ENCODE results near the gene DPM3. TPM values are rescaled to one million over a fixed set of nuclear protein-coding genes. Genes with fewer than 3 reads are reported as not detected.

The DPM3 gene
- polyA plus RNA-seq, 1 of the 3 experiments (the other 2 are of a cell fraction), result 317 TPM

DNA sequence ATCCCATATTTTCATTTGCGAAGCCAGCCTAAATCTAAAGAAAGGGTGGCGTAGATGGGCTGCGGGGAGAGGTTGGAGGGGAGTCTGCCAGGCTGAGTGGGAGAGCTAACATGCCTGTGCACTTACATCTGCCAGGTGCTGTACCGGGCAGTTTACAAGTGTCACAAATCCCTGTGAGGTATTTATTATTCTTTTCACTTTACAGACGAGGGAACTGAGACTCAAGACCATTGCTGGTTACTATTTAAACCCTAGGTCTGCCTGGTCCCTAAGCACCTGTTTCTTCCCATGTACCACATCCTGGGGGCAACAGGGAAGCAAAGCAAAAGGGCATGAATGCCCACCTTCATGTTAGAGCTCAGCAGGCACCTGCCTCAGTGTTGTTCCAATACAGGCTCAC is 32.0 kb downstream of the DPM3 start:
- Histone ChIP-seq H3K4me2 (no peak overlapping the region), H3F3A (replicated peaks; ENCODE audit: insufficient read depth) (no peaks in the 10 kb centered on the region), H4K20me1 (ENCODE audit: insufficient read depth) (no peaks in the 10 kb centered on the region), H3K4me3 (ENCODE audit: low read depth in 2 of 2, low read length in 1 of 2) (no peak overlapping the region), H3K9me2 (no peaks in the 10 kb centered on the region), H3K79me2 (ENCODE audit: insufficient read depth) (no peaks in the 10 kb centered on the region), H2AFZ (ENCODE audit: low read depth) (no peak overlapping the region), H3K9ac (no peak overlapping the region), H3K27ac (ENCODE audit: low read depth in 2 of 2, low read length in 1 of 2) (no peak overlapping the region), H3K27me3 (ENCODE audit: insufficient read depth) (no peaks in the 10 kb centered on the region; the same call in 1 of the 2 replicates), H3K4me1 (ENCODE audit: control insufficient read depth in 1 of 2, insufficient read depth in 2 of 2, low read depth in 1 of 2, low read length in 1 of 2) (no peaks in the 10 kb centered on the region), H3K9me3 (no peaks in the 10 kb centered on the region), H3K36me3 (replicated peaks in 1 of 2; ENCODE audit: control insufficient read depth in 1 of 2, insufficient read depth in 2 of 2, low read length in 1 of 2) (no peaks in the 10 kb centered on the region)
- WGBS (ENCODE audit: low lambda C conversion rate), result 70% methylated on average over 5 of the region's 5 CpGs
- no peak for DNase-seq
- TF ChIP-seq RAD21 (IDR thresholded peaks at IDR 0.05; ENCODE audit: low read length) (no peak), ZBTB33 (IDR thresholded peaks at IDR 0.05; ENCODE audit: borderline replicate concordance, low read depth) (no peak), JUND (IDR thresholded peaks at IDR 0.05) (no peak), FOXJ3 (CRISPR knock-in tag; IDR thresholded peaks at IDR 0.05) (no peak), YY1 (IDR thresholded peaks at IDR 0.05; ENCODE audit: low read depth) (no peak), USF1 (IDR thresholded peaks at IDR 0.05; ENCODE audit: borderline replicate concordance, low read depth) (no peak), EZH2phosphoT487 (IDR thresholded peaks at IDR 0.05; ENCODE audit: borderline replicate concordance, low read depth) (no peak), MEF2A (IDR thresholded peaks at IDR 0.05; ENCODE audit: borderline replicate concordance, low read depth) (no peak), TAF1 (IDR thresholded peaks at IDR 0.05; ENCODE audit: borderline replicate concordance, low read depth, low read length) (no peak)
- CTCF ChIA-PET, result interaction anchor here (0.7 to 7.0 kb wide), 9 partner anchors 11 to 107 kb away, joined by 3 to 30 read pairs (median 3); no protein-coding TSS in a partner anchor
- POLR2A ChIA-PET, result no interaction called here

- no peak for DNase-seq
- Histone ChIP-seq H2AFZ (ENCODE audit: low read depth) (no peak overlapping the region), H3K9me2 (no peaks in the 10 kb centered on the region), H3K27ac (ENCODE audit: low read depth in 2 of 2, low read length in 1 of 2) (no peak overlapping the region), H3K27me3 (ENCODE audit: insufficient read depth) (no peaks in the 10 kb centered on the region; the same call in 1 of the 2 replicates), H3K4me2 (no peak overlapping the region), H3K79me2 (ENCODE audit: insufficient read depth) (no peaks in the 10 kb centered on the region), H4K20me1 (ENCODE audit: insufficient read depth) (no peaks in the 10 kb centered on the region), H3F3A (replicated peaks; ENCODE audit: insufficient read depth) (no peaks in the 10 kb centered on the region), H3K9me3 (no peaks in the 10 kb centered on the region), H3K9ac (no peak overlapping the region), H3K4me1 (ENCODE audit: control insufficient read depth in 1 of 2, insufficient read depth in 2 of 2, low read depth in 1 of 2, low read length in 1 of 2) (no peaks in the 10 kb centered on the region), H3K4me3 (ENCODE audit: low read depth in 2 of 2, low read length in 1 of 2) (no peak overlapping the region), H3K36me3 (replicated peaks in 1 of 2; ENCODE audit: control insufficient read depth in 1 of 2, insufficient read depth in 2 of 2, low read length in 1 of 2) (no peaks in the 10 kb centered on the region)
- POLR2A ChIA-PET, result no interaction called here
- 53% methylated on average over 10 of the region's 12 CpGs for whole genome bisulfite sequencing (ENCODE audit: low lambda C conversion rate)
- CTCF ChIA-PET, result interaction anchor here (0.7 to 7.0 kb wide), 11 partner anchors 10 to 106 kb away, joined by 3 to 30 read pairs (median 4); no protein-coding TSS in a partner anchor
- TF ChIP-seq ZBTB33 (IDR thresholded peaks at IDR 0.05; ENCODE audit: borderline replicate concordance, low read depth) (no peak), EZH2phosphoT487 (IDR thresholded peaks at IDR 0.05; ENCODE audit: borderline replicate concordance, low read depth) (no peak), USF1 (IDR thresholded peaks at IDR 0.05; ENCODE audit: borderline replicate concordance, low read depth) (no peak), SMC3 (IDR thresholded peaks at IDR 0.05; ENCODE audit: low read depth, low read length) (no peak), FOXJ3 (CRISPR knock-in tag; IDR thresholded peaks at IDR 0.05) (no peak), POLR2AphosphoS5 (IDR thresholded peaks at IDR 0.05; ENCODE audit: low read depth, low read length) (no peak), FOXM1 (IDR thresholded peaks at IDR 0.05; ENCODE audit: low read depth) (no peak), GATA2 (CRISPR knock-in tag; IDR thresholded peaks at IDR 0.05) (no peak), YY1 (IDR thresholded peaks at IDR 0.05; ENCODE audit: low read depth) (no peak), FOSL2 (IDR thresholded peaks at IDR 0.05; ENCODE audit: borderline replicate concordance, low read depth) (no peak)
- TF ChIP-seq, protein P1, sequence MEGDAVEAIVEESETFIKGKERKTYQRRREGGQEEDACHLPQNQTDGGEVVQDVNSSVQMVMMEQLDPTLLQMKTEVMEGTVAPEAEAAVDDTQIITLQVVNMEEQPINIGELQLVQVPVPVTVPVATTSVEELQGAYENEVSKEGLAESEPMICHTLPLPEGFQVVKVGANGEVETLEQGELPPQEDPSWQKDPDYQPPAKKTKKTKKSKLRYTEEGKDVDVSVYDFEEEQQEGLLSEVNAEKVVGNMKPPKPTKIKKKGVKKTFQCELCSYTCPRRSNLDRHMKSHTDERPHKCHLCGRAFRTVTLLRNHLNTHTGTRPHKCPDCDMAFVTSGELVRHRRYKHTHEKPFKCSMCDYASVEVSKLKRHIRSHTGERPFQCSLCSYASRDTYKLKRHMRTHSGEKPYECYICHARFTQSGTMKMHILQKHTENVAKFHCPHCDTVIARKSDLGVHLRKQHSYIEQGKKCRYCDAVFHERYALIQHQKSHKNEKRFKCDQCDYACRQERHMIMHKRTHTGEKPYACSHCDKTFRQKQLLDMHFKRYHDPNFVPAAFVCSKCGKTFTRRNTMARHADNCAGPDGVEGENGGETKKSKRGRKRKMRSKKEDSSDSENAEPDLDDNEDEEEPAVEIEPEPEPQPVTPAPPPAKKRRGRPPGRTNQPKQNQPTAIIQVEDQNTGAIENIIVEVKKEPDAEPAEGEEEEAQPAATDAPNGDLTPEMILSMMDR (IDR thresholded peaks at IDR 0.05), result no peak
These were observed 32.7 kb downstream of the DPM3 start for GRCh38 chr1:155107309-155108264.

All from SK-N-SH (cell line).